ENCODE measurements around the gene INHBE.
"Not testable (repeated sequence)": the region's sequence is repeated elsewhere in the genome, so short reads cannot be mapped to it uniquely, and the experiment has no call there.

The INHBE gene

GRCh38 chr12:57439762-57440266 lies 15.3 kb upstream of the INHBE start:
- in situ Hi-C loops (cut with MboI; ENCODE audit: low sequenced_read_pairs) = no loop called here

- in situ Hi-C loops (cut with MboI; ENCODE audit: low sequenced_read_pairs) = not testable (repeated sequence)
Measured at GRCh38 chr12:57441393-57441792, 13.7 kb upstream of the INHBE start.

- in situ Hi-C loops (cut with MboI; ENCODE audit: low sequenced_read_pairs) = no loop called here
Measured at GRCh38 chr12:57441846-57442427, 13.2 kb upstream of the INHBE start.

GRCh38 chr12:57444337-57444736 lies 10.8 kb upstream of the INHBE start:
- in situ Hi-C loops (cut with MboI; ENCODE audit: low sequenced_read_pairs) = not testable (repeated sequence)

- in situ Hi-C loops (cut with MboI; ENCODE audit: low sequenced_read_pairs) = no loop called here
Measured at GRCh38 chr12:57444744-57445143, 10.4 kb upstream of the INHBE start.

- in situ Hi-C loops (cut with MboI; ENCODE audit: low sequenced_read_pairs) = no loop called here
Measured at GRCh38 chr12:57446292-57446960, 8.7 kb upstream of the INHBE start.

GRCh38 chr12:57448669-57449068 lies 6.4 kb upstream of the INHBE start:
- in situ Hi-C loops (cut with MboI; ENCODE audit: low sequenced_read_pairs) = no loop called here

GRCh38 chr12:57449375-57449774 lies 5.7 kb upstream of the INHBE start:
- in situ Hi-C loops (cut with MboI; ENCODE audit: low sequenced_read_pairs) = no loop called here

GRCh38 chr12:57450057-57450456 lies 5.0 kb upstream of the INHBE start:
- in situ Hi-C loops (cut with MboI; ENCODE audit: low sequenced_read_pairs) = loop anchor here (10.0 kb wide), 1 partner anchor 185 kb away; no protein-coding TSS in a partner anchor

GRCh38 chr12:57451233-57451778 lies 3.8 kb upstream of the INHBE start:
- in situ Hi-C loops (cut with MboI; ENCODE audit: low sequenced_read_pairs) = loop anchor here (10.0 kb wide), 1 partner anchor 187 kb away; no protein-coding TSS in a partner anchor

- in situ Hi-C loops (cut with MboI; ENCODE audit: low sequenced_read_pairs) = loop anchor here (10.0 kb wide), 1 partner anchor 188 kb away; no protein-coding TSS in a partner anchor
Measured at GRCh38 chr12:57452181-57452936, 2.7 kb upstream of the INHBE start.

- in situ Hi-C loops (cut with MboI; ENCODE audit: low sequenced_read_pairs) = loop anchor here (10.0 kb wide), 1 partner anchor 188 kb away; no protein-coding TSS in a partner anchor
Measured at GRCh38 chr12:57452937-57453509, 2.1 kb upstream of the INHBE start.

GRCh38 chr12:57454213-57454565 lies 918 bp upstream of the INHBE start:
- in situ Hi-C loops (cut with MboI; ENCODE audit: low sequenced_read_pairs) = loop anchor here (10.0 kb wide), 1 partner anchor 189 kb away; no protein-coding TSS in a partner anchor

GRCh38 chr12:57455374-57456144 lies 452 bp downstream of the INHBE start:
- in situ Hi-C loops (cut with MboI; ENCODE audit: low sequenced_read_pairs) = loop anchor here (10.0 kb wide), 1 partner anchor 191 kb away; no protein-coding TSS in a partner anchor

GRCh38 chr12:57456145-57456700 lies 1.1 kb downstream of the INHBE start:
- in situ Hi-C loops (cut with MboI; ENCODE audit: low sequenced_read_pairs) = loop anchor here (10.0 kb wide), 1 partner anchor 191 kb away; no protein-coding TSS in a partner anchor

GRCh38 chr12:57456737-57457490 lies 1.8 kb downstream of the INHBE start:
- in situ Hi-C loops (cut with MboI; ENCODE audit: low sequenced_read_pairs) = loop anchor here (10.0 kb wide), 1 partner anchor 192 kb away; no protein-coding TSS in a partner anchor

GRCh38 chr12:57458665-57459054 lies 3.6 kb downstream of the INHBE start:
- in situ Hi-C loops (cut with MboI; ENCODE audit: low sequenced_read_pairs) = loop anchor here (10.0 kb wide), 1 partner anchor 194 kb away; no protein-coding TSS in a partner anchor

GRCh38 chr12:57459055-57459749 lies 4.1 kb downstream of the INHBE start:
- in situ Hi-C loops (cut with MboI; ENCODE audit: low sequenced_read_pairs) = loop anchor here (10.0 kb wide), 1 partner anchor 194 kb away; no protein-coding TSS in a partner anchor

Measured in HL-60/S4 treated with retinoic acid at 250 ng/mL for 4 days and 3 days (cell line).